GM19455 (cell line): ENCODE data around the gene TRPM2.

Source experiments
- ATAC-seq: cut with Tn5 transposase; IDR thresholded peaks from one replicate; pipeline ENCODE4 v1.9.1; 2021; ENCODE audit not compliant: unreplicated experiment

TRPM2 gene

GRCh38 chr21:44321846-44322450 lies 31.5 kb upstream of the TRPM2 start:
- ATAC-seq: no peak

DNA sequence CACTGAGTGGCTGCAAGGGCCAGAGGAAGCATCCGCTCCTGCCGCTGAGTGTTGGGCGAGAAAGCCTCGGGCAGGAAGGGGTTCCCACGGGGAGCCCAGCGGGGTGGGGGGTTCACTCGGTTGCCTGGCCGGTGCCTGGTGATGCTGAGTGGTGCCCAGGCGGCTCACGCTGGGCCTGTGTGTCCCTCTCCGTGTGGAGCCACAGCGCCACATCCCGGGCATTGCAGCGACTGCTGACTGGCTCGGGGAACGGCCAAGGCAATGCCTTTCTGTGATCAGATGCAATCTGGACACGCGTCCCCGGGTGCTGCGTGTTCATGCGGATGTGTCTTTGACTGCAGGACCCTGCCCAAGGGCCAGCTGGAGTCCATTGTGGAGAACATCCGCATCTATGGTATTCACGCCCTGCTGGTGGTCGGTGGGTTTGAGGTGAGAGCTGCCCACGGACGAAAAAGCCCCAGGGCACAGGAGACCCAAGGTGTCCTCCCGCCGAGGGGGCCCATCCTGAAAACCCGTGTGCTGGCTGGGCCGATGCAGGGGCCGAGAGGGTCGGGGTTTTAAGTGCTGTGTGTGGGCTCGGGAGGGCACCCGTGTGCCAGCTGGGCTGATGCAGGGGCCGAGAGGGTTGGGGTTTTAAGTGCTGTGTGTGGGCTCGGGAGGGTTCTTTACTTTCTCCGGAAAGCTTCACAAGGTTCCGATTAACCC lies 30.6 kb upstream of the TRPM2 start:
- ATAC-seq: no peak

- ATAC-seq: no peak
Observed at GRCh38 chr21:44323591-44323990, 29.8 kb upstream of the TRPM2 start.

- no peak for ATAC-seq
Observed at GRCh38 chr21:44324106-44324853, 29.1 kb upstream of the TRPM2 start.

DNA sequence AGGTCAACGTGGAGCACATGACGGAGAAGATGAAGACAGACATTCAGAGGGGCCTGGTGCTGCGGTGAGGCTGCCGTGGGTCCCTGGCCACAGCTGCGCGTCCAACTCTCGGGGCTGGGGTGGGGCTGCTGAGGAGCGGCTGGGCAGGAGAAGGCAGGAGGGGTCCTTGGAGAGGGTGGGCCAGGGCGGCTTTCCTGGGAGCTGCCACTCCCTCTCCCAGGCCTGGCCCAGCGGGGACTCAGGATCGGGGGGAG lies 28.6 kb upstream of the TRPM2 start:
- ATAC-seq: no peak

GRCh38 chr21:44325386-44326271 lies 27.8 kb upstream of the TRPM2 start:
- ATAC-seq: no peak

- ATAC-seq: no peak
Observed at GRCh38 chr21:44326272-44326647, 27.2 kb upstream of the TRPM2 start.

DNA sequence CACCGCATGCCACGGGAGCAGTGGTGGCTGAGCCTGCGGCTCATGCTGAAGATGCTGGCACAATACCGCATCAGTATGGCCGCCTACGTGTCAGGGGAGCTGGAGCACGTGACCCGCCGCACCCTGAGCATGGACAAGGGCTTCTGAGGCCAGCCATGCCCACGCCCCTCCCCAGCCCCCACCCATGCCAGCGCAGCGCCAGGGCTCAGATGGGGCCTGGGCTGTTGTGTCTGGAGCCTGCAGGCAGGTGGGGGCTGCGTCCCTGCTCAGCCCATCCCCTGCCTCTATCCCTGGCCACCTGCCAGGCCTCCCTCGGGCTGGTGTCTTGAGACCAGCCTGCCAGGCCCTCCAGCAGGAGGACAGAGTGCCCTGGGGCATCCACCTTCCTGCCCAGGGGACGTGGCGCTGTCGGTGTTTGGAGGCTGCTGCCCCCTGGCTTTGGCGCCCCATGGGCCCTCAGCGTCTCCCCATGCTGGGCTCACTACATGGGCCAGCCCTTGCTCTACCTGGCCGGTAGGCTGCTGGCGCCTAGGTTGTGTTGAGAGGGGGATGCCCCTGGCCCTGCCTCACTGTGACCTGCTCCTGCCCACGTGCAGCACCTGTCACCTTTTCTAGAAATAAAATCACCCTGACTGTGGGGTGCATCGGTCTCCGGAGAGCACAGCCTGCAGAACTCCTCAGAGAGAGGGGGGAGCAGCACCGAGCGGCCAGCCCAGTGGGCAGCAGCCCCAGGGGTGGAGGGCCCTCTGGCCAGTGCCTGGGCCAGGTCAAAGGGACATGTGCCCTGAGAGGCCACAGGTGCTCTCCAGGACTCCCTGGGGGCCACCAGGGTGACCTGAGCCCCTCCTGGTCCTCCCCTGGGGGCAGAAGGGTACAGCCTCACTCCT lies 26.5 kb upstream of the TRPM2 start:
- ATAC-seq: no peak

GRCh38 chr21:44327603-44327974 lies 25.8 kb upstream of the TRPM2 start:
- ATAC-seq: no peak

- ATAC-seq: no peak
Observed at GRCh38 chr21:44328242-44328895, 25.1 kb upstream of the TRPM2 start.

GRCh38 chr21:44329086-44329889 lies 24.1 kb upstream of the TRPM2 start:
- ATAC-seq: no peak

- ATAC-seq: no peak
Observed at GRCh38 chr21:44329971-44330681, 23.3 kb upstream of the TRPM2 start.

GRCh38 chr21:44330698-44331097 lies 22.7 kb upstream of the TRPM2 start:
- no peak for ATAC-seq

DNA sequence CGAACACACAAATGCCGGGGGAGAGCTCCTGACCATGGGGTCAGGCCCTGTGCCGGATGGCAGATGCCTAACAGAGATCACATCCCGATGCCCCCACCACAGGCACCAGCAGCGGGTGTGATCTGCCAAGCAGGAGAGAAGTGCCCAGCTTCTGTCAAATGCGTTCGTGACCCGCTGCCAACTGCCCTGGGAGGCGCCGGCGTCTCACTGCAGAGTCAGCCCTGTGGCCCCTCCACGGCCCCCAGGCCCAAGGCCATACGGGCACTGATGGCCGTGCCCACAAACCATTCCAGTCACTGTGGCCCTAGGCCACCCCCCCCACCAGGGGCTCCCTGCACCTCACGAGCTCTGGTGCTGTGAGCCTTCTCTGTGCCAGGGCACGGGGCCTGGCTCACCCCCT lies 22.2 kb upstream of the TRPM2 start:
- ATAC-seq: no peak

DNA sequence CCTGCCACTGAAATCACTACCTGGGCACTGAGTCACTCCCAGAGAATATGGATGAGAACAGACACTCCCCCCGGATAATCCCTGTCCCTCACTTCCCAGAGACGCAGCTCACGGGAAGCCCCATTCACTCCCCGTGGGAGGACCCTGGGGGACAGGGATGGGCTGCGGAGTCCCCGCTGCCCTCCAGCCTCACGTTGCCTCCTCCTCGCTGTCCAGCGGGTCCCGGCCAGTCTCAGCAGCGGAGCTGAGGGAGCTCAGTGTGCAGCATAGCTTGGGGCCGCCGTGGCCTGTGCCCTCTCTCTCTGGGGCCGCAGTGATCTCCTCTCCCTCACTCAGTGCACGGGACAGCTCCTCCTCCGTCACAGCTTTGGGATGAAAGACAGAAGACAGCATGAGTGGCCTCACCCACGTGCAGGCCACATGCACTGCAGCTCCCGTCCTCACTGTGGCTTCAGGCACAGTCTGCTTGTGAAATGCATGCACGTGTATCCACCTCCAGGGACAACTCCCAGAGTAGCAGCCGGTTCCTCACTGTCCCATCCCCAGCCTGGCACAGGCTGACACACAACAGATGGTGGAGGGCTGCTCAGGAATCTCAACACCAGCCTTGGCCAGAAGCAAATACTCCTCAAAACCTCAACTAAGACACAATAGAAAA lies 21.6 kb upstream of the TRPM2 start:
- ATAC-seq: no peak

- ATAC-seq: no peak
Observed at GRCh38 chr21:44332383-44332782, 21.0 kb upstream of the TRPM2 start.

DNA sequence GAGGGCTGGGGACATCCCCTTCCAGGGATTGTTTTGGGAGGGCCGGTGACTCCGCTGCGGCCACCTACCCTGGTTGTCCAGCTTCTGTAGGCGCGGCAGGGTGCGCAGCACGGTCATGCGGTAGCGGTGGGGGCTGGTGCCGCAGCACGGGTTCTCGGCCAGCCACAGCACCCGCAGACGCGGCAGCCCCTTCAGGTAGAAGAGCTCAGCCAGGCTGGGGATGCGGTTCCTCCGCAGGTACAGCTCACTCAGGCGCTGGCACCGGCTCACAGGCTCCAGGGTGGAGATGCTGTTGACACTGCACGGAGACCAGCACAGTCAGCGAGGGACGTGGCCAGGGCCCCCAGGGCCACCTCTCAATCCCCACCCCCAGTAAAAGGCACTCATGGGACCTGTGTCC lies 20.5 kb upstream of the TRPM2 start:
- no peak for ATAC-seq
